ENCODE data around the gene GPD1L. TPM values are rescaled to one million over a fixed set of nuclear protein-coding genes. Genes with fewer than 3 reads are reported as not detected.

GPD1L gene
- total and polyA plus RNA-seq, 10 of the 15 experiments (the other 5 are each of a cell fraction or from before 2014, with no cell fraction given) = 0.77 to 4.8 (median 3.9) TPM

DNA sequence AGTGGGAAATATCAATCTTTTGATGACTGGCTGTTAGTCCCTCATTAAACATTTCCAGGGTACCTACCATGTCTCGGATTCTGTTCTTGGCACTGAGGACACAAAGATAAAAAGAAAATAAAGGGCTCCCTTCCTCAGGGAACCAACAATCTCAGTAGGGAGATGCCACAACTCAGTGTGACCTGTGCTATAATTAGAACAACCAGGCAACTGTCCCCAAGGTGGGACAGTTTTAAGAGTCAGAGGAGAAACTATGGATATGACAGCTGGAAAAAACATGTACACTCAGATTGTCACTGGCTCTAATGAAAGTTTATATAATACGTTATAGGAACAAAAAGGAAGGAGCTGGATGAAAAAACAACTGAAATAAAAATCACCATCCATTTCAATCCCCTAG, 108.8 kb downstream of the GPD1L start (continued):
- TF ChIP-seq, protein P1, sequence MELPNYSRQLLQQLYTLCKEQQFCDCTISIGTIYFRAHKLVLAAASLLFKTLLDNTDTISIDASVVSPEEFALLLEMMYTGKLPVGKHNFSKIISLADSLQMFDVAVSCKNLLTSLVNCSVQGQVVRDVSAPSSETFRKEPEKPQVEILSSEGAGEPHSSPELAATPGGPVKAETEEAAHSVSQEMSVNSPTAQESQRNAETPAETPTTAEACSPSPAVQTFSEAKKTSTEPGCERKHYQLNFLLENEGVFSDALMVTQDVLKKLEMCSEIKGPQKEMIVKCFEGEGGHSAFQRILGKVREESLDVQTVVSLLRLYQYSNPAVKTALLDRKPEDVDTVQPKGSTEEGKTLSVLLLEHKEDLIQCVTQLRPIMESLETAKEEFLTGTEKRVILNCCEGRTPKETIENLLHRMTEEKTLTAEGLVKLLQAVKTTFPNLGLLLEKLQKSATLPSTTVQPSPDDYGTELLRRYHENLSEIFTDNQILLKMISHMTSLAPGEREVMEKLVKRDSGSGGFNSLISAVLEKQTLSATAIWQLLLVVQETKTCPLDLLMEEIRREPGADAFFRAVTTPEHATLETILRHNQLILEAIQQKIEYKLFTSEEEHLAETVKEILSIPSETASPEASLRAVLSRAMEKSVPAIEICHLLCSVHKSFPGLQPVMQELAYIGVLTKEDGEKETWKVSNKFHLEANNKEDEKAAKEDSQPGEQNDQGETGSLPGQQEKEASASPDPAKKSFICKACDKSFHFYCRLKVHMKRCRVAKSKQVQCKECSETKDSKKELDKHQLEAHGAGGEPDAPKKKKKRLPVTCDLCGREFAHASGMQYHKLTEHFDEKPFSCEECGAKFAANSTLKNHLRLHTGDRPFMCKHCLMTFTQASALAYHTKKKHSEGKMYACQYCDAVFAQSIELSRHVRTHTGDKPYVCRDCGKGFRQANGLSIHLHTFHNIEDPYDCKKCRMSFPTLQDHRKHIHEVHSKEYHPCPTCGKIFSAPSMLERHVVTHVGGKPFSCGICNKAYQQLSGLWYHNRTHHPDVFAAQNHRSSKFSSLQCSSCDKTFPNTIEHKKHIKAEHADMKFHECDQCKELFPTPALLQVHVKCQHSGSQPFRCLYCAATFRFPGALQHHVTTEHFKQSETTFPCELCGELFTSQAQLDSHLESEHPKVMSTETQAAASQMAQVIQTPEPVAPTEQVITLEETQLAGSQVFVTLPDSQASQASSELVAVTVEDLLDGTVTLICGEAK (IDR thresholded peaks at IDR 0.05; ENCODE audit: borderline replicate concordance) = no peak
- TF ChIP-seq, protein P2, sequence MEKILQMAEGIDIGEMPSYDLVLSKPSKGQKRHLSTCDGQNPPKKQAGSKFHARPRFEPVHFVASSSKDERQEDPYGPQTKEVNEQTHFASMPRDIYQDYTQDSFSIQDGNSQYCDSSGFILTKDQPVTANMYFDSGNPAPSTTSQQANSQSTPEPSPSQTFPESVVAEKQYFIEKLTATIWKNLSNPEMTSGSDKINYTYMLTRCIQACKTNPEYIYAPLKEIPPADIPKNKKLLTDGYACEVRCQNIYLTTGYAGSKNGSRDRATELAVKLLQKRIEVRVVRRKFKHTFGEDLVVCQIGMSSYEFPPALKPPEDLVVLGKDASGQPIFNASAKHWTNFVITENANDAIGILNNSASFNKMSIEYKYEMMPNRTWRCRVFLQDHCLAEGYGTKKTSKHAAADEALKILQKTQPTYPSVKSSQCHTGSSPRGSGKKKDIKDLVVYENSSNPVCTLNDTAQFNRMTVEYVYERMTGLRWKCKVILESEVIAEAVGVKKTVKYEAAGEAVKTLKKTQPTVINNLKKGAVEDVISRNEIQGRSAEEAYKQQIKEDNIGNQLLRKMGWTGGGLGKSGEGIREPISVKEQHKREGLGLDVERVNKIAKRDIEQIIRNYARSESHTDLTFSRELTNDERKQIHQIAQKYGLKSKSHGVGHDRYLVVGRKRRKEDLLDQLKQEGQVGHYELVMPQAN (conservative IDR thresholded peaks at IDR 0.05) = no peak
- TF ChIP-seq, protein P3, sequence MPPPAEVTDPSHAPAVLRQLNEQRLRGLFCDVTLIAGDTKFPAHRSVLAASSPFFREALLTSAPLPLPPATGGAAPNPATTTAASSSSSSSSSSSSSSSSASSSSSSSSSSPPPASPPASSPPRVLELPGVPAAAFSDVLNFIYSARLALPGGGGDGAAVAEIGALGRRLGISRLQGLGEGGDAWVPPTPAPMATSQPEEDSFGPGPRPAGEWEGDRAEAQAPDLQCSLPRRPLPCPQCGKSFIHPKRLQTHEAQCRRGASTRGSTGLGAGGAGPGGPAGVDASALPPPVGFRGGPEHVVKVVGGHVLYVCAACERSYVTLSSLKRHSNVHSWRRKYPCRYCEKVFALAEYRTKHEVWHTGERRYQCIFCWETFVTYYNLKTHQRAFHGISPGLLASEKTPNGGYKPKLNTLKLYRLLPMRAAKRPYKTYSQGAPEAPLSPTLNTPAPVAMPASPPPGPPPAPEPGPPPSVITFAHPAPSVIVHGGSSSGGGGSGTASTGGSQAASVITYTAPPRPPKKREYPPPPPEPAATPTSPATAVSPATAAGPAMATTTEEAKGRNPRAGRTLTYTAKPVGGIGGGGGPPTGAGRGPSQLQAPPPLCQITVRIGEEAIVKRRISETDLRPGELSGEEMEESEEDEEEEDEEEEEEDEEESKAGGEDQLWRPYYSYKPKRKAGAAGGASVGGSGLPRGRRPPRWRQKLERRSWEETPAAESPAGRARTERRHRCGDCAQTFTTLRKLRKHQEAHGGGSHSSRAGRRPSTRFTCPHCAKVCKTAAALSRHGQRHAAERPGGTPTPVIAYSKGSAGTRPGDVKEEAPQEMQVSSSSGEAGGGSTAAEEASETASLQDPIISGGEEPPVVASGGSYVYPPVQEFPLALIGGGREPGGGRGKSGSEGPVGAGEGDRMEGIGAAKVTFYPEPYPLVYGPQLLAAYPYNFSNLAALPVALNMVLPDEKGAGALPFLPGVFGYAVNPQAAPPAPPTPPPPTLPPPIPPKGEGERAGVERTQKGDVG (CRISPR knock-in tag; IDR thresholded peaks at IDR 0.05) = no peak
- TF ChIP-seq TBL1XR1 (IDR thresholded peaks at IDR 0.05; ENCODE audit: low read depth, low read length) (no peak), BRCA1 (IDR thresholded peaks at IDR 0.05; ENCODE audit: low read depth, low read length) (no peak)

Measured in GM12878 (cell line).